HG03045 (cell line): ENCODE results near the gene HSF2BP.
"Not testable (repeated sequence)": the region's sequence is repeated elsewhere in the genome, so short reads cannot be mapped to it uniquely, and the experiment has no call there.

Experiments
- ATAC-seq: cut with Tn5 transposase; IDR thresholded peaks from one replicate; pipeline ENCODE4 v1.9.1; 2021; ENCODE audit warnings: mild to moderate bottlenecking, moderate library complexity; ENCODE audit not compliant: unreplicated experiment

HSF2BP gene

GRCh38 chr21:43540561-43540960, 118.7 kb downstream of the HSF2BP start:
- not testable (repeated sequence) for ATAC-seq

GRCh38 chr21:43522495-43523131, 136.7 kb downstream of the HSF2BP start:
- ATAC-seq: not testable (repeated sequence)

GRCh38 chr21:43517701-43518100, 141.6 kb downstream of the HSF2BP start:
- ATAC-seq: not testable (repeated sequence)

DNA sequence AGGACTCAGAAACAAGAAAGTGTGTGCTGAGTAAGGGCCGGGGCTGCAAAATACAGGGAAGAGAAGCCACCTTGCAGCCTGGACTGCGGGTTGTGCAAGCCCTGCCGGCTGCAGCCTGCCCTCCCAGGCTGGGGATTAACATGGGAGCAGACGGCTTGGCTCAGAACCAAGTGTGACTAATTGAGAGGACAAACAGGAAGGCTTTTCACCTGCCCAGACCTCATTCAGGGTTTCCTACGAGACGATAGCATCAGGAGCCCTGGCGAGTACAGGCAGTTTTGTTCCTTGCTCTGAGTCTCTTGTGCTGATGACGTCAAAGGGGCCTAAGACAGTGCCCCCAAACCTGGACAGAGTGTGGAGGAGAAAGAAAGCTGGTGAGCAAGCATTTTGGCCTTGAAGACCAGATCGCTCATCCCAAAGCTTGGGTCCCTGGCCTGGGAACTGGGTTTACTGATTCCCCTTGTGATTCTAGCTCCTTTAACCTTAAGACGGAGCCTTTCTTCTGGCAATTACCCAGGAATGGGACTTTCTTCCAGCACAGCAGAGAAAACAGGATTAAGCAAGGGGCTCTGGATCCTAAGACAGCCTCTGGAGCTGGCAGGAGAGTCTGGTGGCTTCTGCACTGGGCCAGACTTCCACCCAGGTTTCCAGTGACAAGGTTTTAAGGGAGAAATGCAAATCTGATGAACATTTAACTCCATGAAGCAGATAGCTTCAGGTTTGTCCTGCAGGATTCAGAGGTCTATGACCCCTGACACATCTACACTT, 142.2 kb downstream of the HSF2BP start:
- not testable (repeated sequence) for ATAC-seq

- ATAC-seq: not testable (repeated sequence)
Observed at GRCh38 chr21:43516295-43516847, 142.9 kb downstream of the HSF2BP start.

- ATAC-seq: not testable (repeated sequence)
Observed at GRCh38 chr21:43514834-43515233, 144.5 kb downstream of the HSF2BP start.

- not testable (repeated sequence) for ATAC-seq
Observed at GRCh38 chr21:43513023-43513422, 146.3 kb downstream of the HSF2BP start.

- not testable (repeated sequence) for ATAC-seq
Observed at GRCh38 chr21:43511209-43511608, 148.1 kb downstream of the HSF2BP start.

DNA sequence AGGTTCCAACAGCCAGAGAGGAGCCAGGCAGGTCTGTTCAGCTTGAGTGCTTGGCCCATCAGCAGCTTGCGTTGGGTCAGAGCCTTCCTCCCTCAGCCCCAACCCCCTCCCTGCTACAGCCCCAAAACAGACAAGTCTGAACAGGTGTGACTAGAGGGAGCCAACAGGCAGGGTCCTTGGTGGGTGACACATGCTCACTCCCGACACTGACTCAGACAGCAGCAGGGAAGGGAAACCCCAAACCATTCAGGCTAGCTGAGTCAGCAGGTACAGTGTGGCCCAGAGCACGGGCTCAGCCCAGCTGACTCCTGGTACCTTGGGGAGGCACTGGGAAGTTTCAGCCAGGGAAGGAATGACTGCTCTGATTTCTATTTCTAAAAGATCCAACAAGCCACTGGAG, 148.6 kb downstream of the HSF2BP start:
- ATAC-seq: not testable (repeated sequence)

DNA sequence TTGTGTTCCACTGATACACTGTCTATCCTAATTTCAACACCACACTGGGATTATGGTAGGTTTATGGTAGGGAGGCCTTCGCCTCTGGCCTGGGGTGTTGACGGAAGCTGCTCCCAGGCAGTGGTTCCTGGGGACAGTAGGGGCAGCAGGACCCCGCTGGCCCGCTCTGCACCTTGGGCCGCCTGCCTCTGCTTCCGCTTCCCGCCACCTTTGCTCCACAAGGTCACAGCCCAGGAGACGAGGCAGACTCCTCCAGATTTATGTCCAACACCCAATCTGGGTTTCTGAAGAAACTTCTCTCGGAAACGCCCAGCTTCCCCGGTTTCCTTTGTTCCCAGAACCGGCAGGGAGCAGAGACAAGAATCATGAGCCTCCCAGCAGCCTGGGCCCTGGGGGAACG, 155.4 kb downstream of the HSF2BP start:
- ATAC-seq: not testable (repeated sequence)

DNA sequence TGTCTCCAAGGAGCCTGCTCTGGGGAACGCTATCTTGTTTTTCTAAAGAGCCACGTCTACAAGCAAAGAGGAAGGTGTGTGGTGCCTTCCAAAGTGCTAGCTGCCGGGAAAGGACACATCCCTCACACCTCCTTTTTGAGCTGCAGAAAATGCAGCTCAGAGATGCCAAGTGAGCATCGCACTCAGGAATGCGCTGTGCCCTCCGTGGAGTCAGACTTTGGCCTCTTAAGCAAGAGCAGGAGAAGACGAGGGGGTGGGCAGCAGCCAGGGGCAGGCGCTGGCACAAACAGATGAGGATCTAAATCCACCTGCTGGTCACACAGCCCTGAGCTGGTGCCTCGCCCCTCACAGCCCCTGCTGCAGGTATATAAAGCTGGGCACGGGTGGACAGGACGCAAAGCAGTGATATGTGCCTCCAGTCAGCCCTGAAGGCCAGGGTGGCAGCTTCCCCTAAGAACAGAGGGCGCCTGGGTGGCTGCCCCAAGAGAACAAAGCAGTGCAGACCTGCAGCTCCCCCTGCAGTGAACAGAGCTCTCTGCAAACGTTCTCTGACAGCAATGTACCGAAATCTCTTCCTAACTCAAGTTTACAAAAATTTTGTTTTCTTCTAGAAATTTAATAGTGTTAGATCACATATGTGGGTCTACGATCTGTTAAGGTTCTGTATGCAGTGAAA, 156.1 kb downstream of the HSF2BP start:
- not testable (repeated sequence) for ATAC-seq

- ATAC-seq: not testable (repeated sequence)
Observed at GRCh38 chr21:43502407-43503071, 156.7 kb downstream of the HSF2BP start.

DNA sequence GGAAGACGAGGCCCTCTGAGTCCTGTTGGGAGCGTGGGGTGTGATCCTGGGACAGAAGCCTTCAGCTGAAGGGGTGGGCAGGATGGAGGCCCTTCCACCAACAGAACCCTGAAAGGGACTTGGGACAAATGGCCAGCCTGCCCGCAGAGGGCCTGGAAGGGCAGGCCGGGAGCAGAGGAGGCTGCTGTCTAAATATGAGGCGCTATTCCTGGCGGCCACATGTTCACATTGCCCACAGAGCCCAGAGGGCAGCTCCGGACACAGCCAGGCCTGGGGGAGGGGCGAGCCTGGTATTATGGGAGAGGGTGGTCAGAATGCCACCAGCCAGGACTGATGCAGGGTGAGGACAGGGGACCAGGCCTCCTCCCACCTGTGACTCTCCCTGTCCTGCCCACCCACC, 160.4 kb downstream of the HSF2BP start:
- ATAC-seq: not testable (repeated sequence)

DNA sequence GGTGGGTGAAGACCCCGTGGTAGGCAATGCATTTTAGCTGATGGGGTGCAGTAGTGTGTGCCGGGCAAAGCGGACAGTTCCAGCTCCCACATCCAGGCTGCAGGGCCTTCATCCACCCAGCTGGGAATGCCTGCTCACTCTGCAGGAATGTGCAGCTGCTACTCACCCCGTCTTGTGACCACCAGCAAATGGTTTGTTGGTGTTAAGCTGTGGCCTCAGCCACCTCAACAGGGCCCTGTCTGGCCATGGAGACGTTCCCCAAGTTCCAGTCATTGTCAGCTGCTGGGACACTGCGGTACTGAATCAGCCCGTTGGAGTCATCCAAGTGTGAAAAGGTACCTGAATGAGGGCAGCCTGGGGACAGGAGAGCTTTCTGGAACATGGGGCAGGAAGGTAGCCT, 161.2 kb downstream of the HSF2BP start:
- not testable (repeated sequence) for ATAC-seq

- ATAC-seq: not testable (repeated sequence)
Observed at GRCh38 chr21:43494279-43495012, 164.8 kb downstream of the HSF2BP start.

GRCh38 chr21:43493471-43493870, 165.8 kb downstream of the HSF2BP start:
- ATAC-seq: not testable (repeated sequence)

DNA sequence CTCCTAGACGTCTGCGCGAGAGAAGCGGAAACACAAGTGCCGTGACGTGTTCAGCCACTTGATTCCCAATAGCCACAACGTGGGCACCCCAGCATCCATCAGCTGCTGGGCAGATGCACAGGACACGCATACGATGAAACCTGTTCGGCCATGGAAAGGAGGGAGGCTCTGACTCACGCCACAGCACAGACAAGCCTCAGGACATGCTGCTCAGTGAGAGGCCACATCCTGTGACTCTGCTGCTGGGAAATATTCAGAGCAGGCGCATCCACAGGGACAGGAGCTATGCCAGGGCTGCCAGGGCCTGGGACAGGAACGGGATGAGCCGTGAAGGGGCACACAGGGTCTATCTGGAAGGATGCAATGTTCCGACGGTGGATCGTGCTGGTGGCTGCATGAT, 171.1 kb downstream of the HSF2BP start:
- not testable (repeated sequence) for ATAC-seq

- not testable (repeated sequence) for ATAC-seq
Observed at GRCh38 chr21:43486051-43486450, 173.2 kb downstream of the HSF2BP start.

- ATAC-seq: not testable (repeated sequence)
Observed at GRCh38 chr21:43485016-43485415, 174.3 kb downstream of the HSF2BP start.

- ATAC-seq: not testable (repeated sequence)
Observed at GRCh38 chr21:43479197-43479596, 180.1 kb downstream of the HSF2BP start.
